Panc1 (cell line): Measurements from ENCODE around the gene STAC. TPM values are rescaled to one million over a fixed set of nuclear protein-coding genes. Genes with fewer than 3 reads are reported as not detected.

Experiments used
- ATAC-seq: fragments of 200-7000 bp; cut with Tn5 transposase; 2 replicates; pipeline ENCODE4 v1.9.1; 2020; ENCODE audit warnings: mild to moderate bottlenecking, moderate library complexity
- Bru-seq: library from RNA; stranded (reverse); fragments of 400-500 nt; gene quantifications from one replicate; lab custom pipeline; 2021; lab: Mats Ljungman, UMichigan
- BruChase-seq, 2 experiments: library from RNA; stranded (reverse); fragments of 400-500 nt; gene quantifications; one replicate each; lab custom pipeline; 2021; lab: Mats Ljungman, UMichigan
- BruUV-seq: library from RNA; stranded (reverse); fragments of 400-500 nt; replicated peaks from 2 replicates; lab custom pipeline; 2021; lab: Mats Ljungman, UMichigan
- CTCF ChIA-PET: fragments of 300-600 bp; sonication (Branson Sonifier 250); formaldehyde crosslinking; loops from one replicate; lab custom pipeline; 2022; ENCODE audit warnings: antibody characterized with exemption; lab: Charles Lee
- POLR2A ChIA-PET: fragments of 300-600 bp; sonication (Branson Sonifier 250); formaldehyde crosslinking; loops from one replicate; lab custom pipeline; 2022; ENCODE audit warnings: antibody characterized with exemption; lab: Charles Lee
- DNase-seq: peaks from one replicate; pipeline ENCODE4 v3.0.0-alpha.2; 2010; ENCODE audit warnings: low read depth, low spot score
- H3K27ac ChIP-seq: 2 replicates; pipeline ENCODE4 v1.5.1; 2011; ENCODE audit warnings: mild to moderate bottlenecking, low read length, inconsistent platforms
- H3K27me3 ChIP-seq: fragments of 200-500 bp; sonication (Bioruptor generic); 2 replicates; pipeline ENCODE4 v1.6.0; 2014; ENCODE audit warnings: low read length, inconsistent platforms; ENCODE audit not compliant: control insufficient read depth, insufficient read depth
- H3K36me3 ChIP-seq: fragments of 200-500 bp; sonication (Bioruptor generic); 2 replicates; pipeline ENCODE4 v1.5.1; 2014; ENCODE audit warnings: inconsistent platforms, mild to moderate bottlenecking, low read length, moderate library complexity; ENCODE audit not compliant: control insufficient read depth, insufficient read depth
- H3K4me1 ChIP-seq: 2 replicates; pipeline ENCODE4 v1.5.1; 2011; ENCODE audit warnings: inconsistent platforms, mild to moderate bottlenecking, low read length, moderate library complexity; ENCODE audit not compliant: control insufficient read depth, insufficient read depth
- H3K4me3 ChIP-seq, 2 experiments: 2 replicates each; pipeline ENCODE4 v1.5.1; 2011 to 2012; ENCODE audit warnings: low read depth in 2 of 2, low read length in 2 of 2, mild to moderate bottlenecking in 2 of 2, inconsistent platforms in 1 of 2, moderate library complexity in 1 of 2
- H3K9me3 ChIP-seq: fragments of 200-500 bp; sonication (Bioruptor generic); 2 replicates; pipeline ENCODE4 v1.5.1; 2014; ENCODE audit warnings: low read depth, mild to moderate bottlenecking, inconsistent platforms, low read length, moderate library complexity; ENCODE audit not compliant: control insufficient read depth, insufficient read depth
- POLR2AphosphoS5 ChIP-seq: IDR thresholded peaks from 2 replicates; pipeline ENCODE4 v1.6.1; 2012; ENCODE audit warnings: mild to moderate bottlenecking, low read depth, low read length, moderate library complexity
- SIN3A ChIP-seq: IDR thresholded peaks from 2 replicates; pipeline ENCODE4 v1.6.1; 2012; ENCODE audit warnings: low read depth, mild to moderate bottlenecking, low read length, moderate library complexity, borderline replicate concordance; ENCODE audit not compliant: insufficient read depth
- TCF7L2 ChIP-seq: IDR thresholded peaks from 2 replicates; pipeline ENCODE4 v1.6.1; 2011; ENCODE audit warnings: mild to moderate bottlenecking, low read depth, low read length, inconsistent platforms
- in situ Hi-C: cut with HindIII; loops from 2 replicates; pipeline ENCODE4 v1.10.0; 2016; ENCODE audit warnings: low sequenced_read_pairs, low pct_unique_long_range_greater_than_20kb
- intact Hi-C: fragments of 100-400 bp; cut with micrococcal nuclease; formaldehyde crosslinking; loops from one replicate; pipeline ENCODE4 v1.10.0; 2022; ENCODE audit not compliant: unreplicated experiment
- long read RNA-seq: library from polyadenylated mRNA; unstranded; transcript quantifications from one replicate; pipeline ENCODE4 v2.0.0, GENCODE V29; 2021; ENCODE audit not compliant: unreplicated experiment
- polyA plus RNA-seq: library from polyadenylated mRNA; unstranded; fragments of >200 nt; gene quantifications from one replicate; pipeline ENCODE4 v1.2.1, GENCODE V29; 2012; ENCODE audit warnings: missing spikeins; ENCODE audit not compliant: insufficient read length
- total RNA-seq: library from RNA; stranded (reverse); gene quantifications from one replicate; pipeline ENCODE4 v1.2.1, GENCODE V29; 2021; ENCODE audit not compliant: unreplicated experiment
- TF ChIP-seq, protein P1 (sequence below), 2 experiments: IDR thresholded peaks; 2 replicates each; pipeline ENCODE4 v1.6.1; 2011 to 2012; ENCODE audit warnings: low read depth in 2 of 2, control low read depth in 1 of 2, low read length in 1 of 2, mild to moderate bottlenecking in 1 of 2, moderate library complexity in 1 of 2; ENCODE audit not compliant: insufficient read depth in 1 of 2
- TF ChIP-seq, protein P2 (sequence below): fragments of 450-650 bp; IDR thresholded peaks from 2 replicates; pipeline ENCODE4 v1.5.1; 2017; ENCODE audit warnings: mild to moderate bottlenecking

STAC gene, protein sequence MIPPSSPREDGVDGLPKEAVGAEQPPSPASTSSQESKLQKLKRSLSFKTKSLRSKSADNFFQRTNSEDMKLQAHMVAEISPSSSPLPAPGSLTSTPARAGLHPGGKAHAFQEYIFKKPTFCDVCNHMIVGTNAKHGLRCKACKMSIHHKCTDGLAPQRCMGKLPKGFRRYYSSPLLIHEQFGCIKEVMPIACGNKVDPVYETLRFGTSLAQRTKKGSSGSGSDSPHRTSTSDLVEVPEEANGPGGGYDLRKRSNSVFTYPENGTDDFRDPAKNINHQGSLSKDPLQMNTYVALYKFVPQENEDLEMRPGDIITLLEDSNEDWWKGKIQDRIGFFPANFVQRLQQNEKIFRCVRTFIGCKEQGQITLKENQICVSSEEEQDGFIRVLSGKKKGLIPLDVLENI
- total RNA-seq (18.8 TPM), Bru-seq, nascent RNA (percentile 70 among the genes with signal in this experiment), BruChase-seq, experiment 1, labeled RNA remaining after a 2-hour chase (percentile 64 among the genes with signal in this experiment), BruChase-seq, experiment 2, labeled RNA remaining after a 6-hour chase (percentile 61 among the genes with signal in this experiment)
- 18.4 TPM for polyA plus RNA-seq
- long read RNA-seq, transcript STAC-201 (11 exons, 3,227 nt) = major isoform, 42 of 87 reads
- long read RNA-seq, partial matches to known transcripts = 9 of 87 reads
- long read RNA-seq, other reads (novel, unspliced or antisense) = 33 of 87 reads

DNA sequence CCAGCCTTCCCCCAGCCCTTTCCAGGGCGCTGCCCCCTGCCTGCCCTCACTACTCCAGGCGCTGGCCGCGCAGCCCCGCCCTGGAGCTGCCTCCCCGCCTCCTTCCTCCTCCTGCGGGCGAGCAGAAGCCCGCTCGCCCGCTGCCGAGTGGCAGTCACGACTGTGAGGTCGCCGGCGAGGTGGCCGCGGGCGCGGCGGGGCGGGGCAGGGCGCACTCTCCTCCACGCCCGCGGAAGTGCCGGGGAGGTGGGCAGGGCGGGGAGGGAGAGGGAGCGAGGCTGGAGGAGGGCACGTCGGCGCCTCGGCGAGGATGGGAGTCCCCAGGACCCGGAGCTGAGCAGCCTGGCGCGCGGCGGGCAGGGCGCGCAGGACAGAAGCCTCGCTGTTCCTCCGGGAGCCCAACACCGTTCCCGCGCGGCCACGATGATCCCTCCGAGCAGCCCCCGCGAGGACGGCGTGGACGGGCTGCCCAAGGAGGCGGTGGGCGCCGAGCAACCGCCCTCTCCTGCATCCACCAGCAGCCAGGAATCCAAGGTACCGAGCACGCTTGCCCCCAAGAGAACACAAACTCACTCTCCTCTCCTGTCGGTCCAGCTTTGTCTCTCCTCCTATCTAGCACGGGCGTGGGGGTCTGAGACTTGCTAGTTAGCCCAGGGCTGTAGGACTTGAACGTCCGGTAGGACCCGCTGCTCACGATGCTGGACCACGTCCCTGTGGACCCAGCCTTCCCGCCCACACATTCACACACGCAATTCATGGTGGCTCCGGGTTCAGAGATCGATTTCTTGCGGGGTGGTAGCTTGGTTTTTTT, at the start of gene STAC:
STAC (plus strand) TSS at position 284 of the 811 bp plus-strand sequence; CDS start at position 424, 140 bp downstream.
- no peak for DNase-seq
- ChIA-PET POLR2A (no interaction called here), CTCF (no interaction called here)
- Histone ChIP-seq H3K4me1 (peaks cover 3% of the 10 kb centered on the region; the same call in 1 of the 2 replicates), H3K9me3 (no peaks in the 10 kb centered on the region), H3K36me3 (no peaks in the 10 kb centered on the region), H3K27ac (peak within 1 kb of the TSS; percentile 77), H3K4me3 (peak within 1 kb of the TSS; percentile 73 to 89), H3K27me3 (no peaks in the 10 kb centered on the region)
- BruUV-seq = no TSS peak
- in situ Hi-C loops (no loop called here), intact Hi-C loops (no loop called here)
- peak; percentile 32; the same call in 1 of the 2 replicates for TF ChIP-seq POLR2AphosphoS5
- TF ChIP-seq, protein P1, sequence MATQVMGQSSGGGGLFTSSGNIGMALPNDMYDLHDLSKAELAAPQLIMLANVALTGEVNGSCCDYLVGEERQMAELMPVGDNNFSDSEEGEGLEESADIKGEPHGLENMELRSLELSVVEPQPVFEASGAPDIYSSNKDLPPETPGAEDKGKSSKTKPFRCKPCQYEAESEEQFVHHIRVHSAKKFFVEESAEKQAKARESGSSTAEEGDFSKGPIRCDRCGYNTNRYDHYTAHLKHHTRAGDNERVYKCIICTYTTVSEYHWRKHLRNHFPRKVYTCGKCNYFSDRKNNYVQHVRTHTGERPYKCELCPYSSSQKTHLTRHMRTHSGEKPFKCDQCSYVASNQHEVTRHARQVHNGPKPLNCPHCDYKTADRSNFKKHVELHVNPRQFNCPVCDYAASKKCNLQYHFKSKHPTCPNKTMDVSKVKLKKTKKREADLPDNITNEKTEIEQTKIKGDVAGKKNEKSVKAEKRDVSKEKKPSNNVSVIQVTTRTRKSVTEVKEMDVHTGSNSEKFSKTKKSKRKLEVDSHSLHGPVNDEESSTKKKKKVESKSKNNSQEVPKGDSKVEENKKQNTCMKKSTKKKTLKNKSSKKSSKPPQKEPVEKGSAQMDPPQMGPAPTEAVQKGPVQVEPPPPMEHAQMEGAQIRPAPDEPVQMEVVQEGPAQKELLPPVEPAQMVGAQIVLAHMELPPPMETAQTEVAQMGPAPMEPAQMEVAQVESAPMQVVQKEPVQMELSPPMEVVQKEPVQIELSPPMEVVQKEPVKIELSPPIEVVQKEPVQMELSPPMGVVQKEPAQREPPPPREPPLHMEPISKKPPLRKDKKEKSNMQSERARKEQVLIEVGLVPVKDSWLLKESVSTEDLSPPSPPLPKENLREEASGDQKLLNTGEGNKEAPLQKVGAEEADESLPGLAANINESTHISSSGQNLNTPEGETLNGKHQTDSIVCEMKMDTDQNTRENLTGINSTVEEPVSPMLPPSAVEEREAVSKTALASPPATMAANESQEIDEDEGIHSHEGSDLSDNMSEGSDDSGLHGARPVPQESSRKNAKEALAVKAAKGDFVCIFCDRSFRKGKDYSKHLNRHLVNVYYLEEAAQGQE (IDR thresholded peaks at IDR 0.05; ENCODE audit: insufficient read depth in 1 of 2, low read depth in 2 of 2, low read length in 1 of 2) = no peak
- no peak for TF ChIP-seq TCF7L2
- peak; percentile 96 for ATAC-seq

DNA sequence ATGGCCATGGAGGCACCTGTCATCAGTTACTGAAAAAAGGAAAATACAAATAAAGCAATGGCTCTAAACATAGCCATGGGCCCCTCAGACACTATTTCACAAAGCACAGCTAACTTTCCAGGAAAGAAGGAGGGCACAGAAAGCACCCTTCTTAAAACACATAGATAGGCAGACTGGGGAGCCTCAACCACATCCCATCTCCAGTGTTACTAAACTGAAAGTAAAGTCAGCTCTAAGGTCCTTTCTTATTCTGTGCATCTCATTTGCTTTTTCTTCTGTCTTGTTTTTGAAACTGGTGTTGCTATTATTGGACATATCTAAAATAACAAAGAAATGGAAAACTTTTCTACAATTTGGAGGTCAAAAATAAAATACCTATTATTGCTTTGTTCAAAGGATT, 48.2 kb upstream of the STAC start:
- in situ Hi-C loops (no loop called here), intact Hi-C loops (no loop called here)
- H3K4me3 ChIP-seq = no peak overlapping the region
- no peak overlapping the region for H3K27ac ChIP-seq
- no peak for DNase-seq
- H3K36me3 ChIP-seq = no peaks in the 10 kb centered on the region
- H3K9me3 ChIP-seq = no peaks in the 10 kb centered on the region
- TF ChIP-seq, protein P1 (IDR thresholded peaks at IDR 0.05; ENCODE audit: insufficient read depth in 1 of 2, low read depth in 2 of 2, low read length in 1 of 2) = no peak
- no peak for TF ChIP-seq TCF7L2
- TF ChIP-seq SIN3A = no peak
- TF ChIP-seq POLR2AphosphoS5 = no peak
- TF ChIP-seq, protein P2, sequence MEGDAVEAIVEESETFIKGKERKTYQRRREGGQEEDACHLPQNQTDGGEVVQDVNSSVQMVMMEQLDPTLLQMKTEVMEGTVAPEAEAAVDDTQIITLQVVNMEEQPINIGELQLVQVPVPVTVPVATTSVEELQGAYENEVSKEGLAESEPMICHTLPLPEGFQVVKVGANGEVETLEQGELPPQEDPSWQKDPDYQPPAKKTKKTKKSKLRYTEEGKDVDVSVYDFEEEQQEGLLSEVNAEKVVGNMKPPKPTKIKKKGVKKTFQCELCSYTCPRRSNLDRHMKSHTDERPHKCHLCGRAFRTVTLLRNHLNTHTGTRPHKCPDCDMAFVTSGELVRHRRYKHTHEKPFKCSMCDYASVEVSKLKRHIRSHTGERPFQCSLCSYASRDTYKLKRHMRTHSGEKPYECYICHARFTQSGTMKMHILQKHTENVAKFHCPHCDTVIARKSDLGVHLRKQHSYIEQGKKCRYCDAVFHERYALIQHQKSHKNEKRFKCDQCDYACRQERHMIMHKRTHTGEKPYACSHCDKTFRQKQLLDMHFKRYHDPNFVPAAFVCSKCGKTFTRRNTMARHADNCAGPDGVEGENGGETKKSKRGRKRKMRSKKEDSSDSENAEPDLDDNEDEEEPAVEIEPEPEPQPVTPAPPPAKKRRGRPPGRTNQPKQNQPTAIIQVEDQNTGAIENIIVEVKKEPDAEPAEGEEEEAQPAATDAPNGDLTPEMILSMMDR = no peak
- BruUV-seq = no TSS peak
- POLR2A ChIA-PET = no interaction called here
- no peaks in the 10 kb centered on the region for H3K4me1 ChIP-seq
- CTCF ChIA-PET = no interaction called here
- H3K27me3 ChIP-seq = no peaks in the 10 kb centered on the region
- no peak for ATAC-seq
